IMR-90 (cell line): Measurements from ENCODE around the gene FARS2. TPM values are rescaled to one million over a fixed set of nuclear protein-coding genes. Genes with fewer than 3 reads are reported as not detected.

Source experiments
- ATAC-seq: fragments of 200-7000 bp; cut with Tn5 transposase; 2 replicates; pipeline ENCODE4 v1.9.1; 2020; ENCODE audit warnings: low read depth, mild to moderate bottlenecking, moderate library complexity
- BruUV-seq: library from RNA; stranded (reverse); fragments of 400-500 nt; replicated peaks from 2 replicates; lab custom pipeline; 2021; lab: Mats Ljungman, UMichigan
- CTCF ChIA-PET: fragments of 300-600 bp; formaldehyde crosslinking; extraction: SDS; loops from one replicate; lab custom pipeline; 2021; ENCODE audit warnings: antibody characterized with exemption; lab: Yijun Ruan, JAX
- POLR2A ChIA-PET: fragments of 300-600 bp; sonication (Branson Sonifier 250); formaldehyde crosslinking; loops from one replicate; lab custom pipeline; 2022; ENCODE audit warnings: antibody characterized with exemption; ENCODE audit not compliant: unreplicated experiment; lab: Charles Lee
- DNase-seq: peaks from one replicate; pipeline ENCODE4 v3.0.0; 2013
- H2AFZ ChIP-seq: replicated peaks from 2 replicates; pipeline ENCODE3; 2013; ENCODE audit warnings: low read length, mild to moderate bottlenecking; ENCODE audit not compliant: poor library complexity
- H2AK5ac ChIP-seq: 2 replicates; pipeline ENCODE4 v1.6.1; 2013; ENCODE audit warnings: low read depth, low read length, inconsistent platforms
- H2AK9ac ChIP-seq: replicated peaks from 2 replicates; pipeline ENCODE3; 2013; ENCODE audit warnings: mild to moderate bottlenecking, low read depth, low read length, moderate library complexity; ENCODE audit not compliant: poor library complexity
- H2BK120ac ChIP-seq: 2 replicates; pipeline ENCODE4 v1.6.1; 2013; ENCODE audit warnings: low read depth, low read length, inconsistent platforms
- H2BK15ac ChIP-seq: 3 replicates; pipeline ENCODE4 v1.6.1; 2013; ENCODE audit warnings: low read depth, low read length, inconsistent platforms
- H2BK20ac ChIP-seq: 2 replicates; pipeline ENCODE4 v1.6.1; 2013; ENCODE audit warnings: low read depth, mild to moderate bottlenecking, inconsistent platforms, low read length, moderate library complexity
- H2BK5ac ChIP-seq: 2 replicates; pipeline ENCODE4 v1.6.1; 2013; ENCODE audit warnings: mild to moderate bottlenecking, low read depth, low read length, inconsistent platforms; ENCODE audit not compliant: poor library complexity, severe bottlenecking
- H3K14ac ChIP-seq: replicated peaks from 2 replicates; pipeline ENCODE4 v1.6.1; 2013; ENCODE audit warnings: low read depth, low read length, inconsistent platforms
- H3K18ac ChIP-seq: 2 replicates; pipeline ENCODE4 v1.6.1; 2013; ENCODE audit warnings: low read depth, low read length, control low read depth
- H3K23ac ChIP-seq: 2 replicates; pipeline ENCODE4 v1.6.1; 2013; ENCODE audit warnings: low read depth, low read length, inconsistent platforms
- H3K27ac ChIP-seq: 2 replicates; pipeline ENCODE4 v1.5.1; 2013; ENCODE audit warnings: mild to moderate bottlenecking, control low read depth, low read length; ENCODE audit not compliant: insufficient read depth
- H3K27me3 ChIP-seq: 2 replicates; pipeline ENCODE4 v1.6.1; 2013; ENCODE audit warnings: low read length; ENCODE audit not compliant: control insufficient read depth, insufficient read depth
- H3K36me3 ChIP-seq: 2 replicates; pipeline ENCODE4 v1.6.1; 2013; ENCODE audit warnings: low read length, mixed read lengths; ENCODE audit not compliant: control insufficient read depth, insufficient read depth
- H3K4ac ChIP-seq: 2 replicates; pipeline ENCODE4 v1.6.1; 2013; ENCODE audit warnings: low read depth, low read length, inconsistent platforms
- H3K4me1 ChIP-seq: 2 replicates; pipeline ENCODE4 v1.6.1; 2013; ENCODE audit warnings: low read length, mixed read lengths; ENCODE audit not compliant: control insufficient read depth, insufficient read depth
- H3K4me2 ChIP-seq: 2 replicates; pipeline ENCODE4 v1.6.1; 2013; ENCODE audit warnings: low read depth, mild to moderate bottlenecking, control low read depth, low read length, moderate library complexity
- H3K4me3 ChIP-seq: 2 replicates; pipeline ENCODE4 v1.5.1; 2013; ENCODE audit warnings: low read depth, mild to moderate bottlenecking, control low read depth, low read length, moderate library complexity; ENCODE audit not compliant: insufficient read depth
- H3K56ac ChIP-seq: 2 replicates; pipeline ENCODE4 v1.6.1; 2013; ENCODE audit warnings: low read length, inconsistent platforms; ENCODE audit not compliant: insufficient read depth; ENCODE audit errors: extremely low read depth
- H3K79me1 ChIP-seq, 2 experiments: 2 replicates each; pipeline ENCODE4 v1.6.1; 2013; ENCODE audit warnings: low read length in 2 of 2, inconsistent platforms in 1 of 2, low read depth in 1 of 2
- H3K9ac ChIP-seq: 2 replicates; pipeline ENCODE4 v1.6.1; 2013; ENCODE audit warnings: low read depth, low read length, control low read depth
- H3K9me1 ChIP-seq: 2 replicates; pipeline ENCODE4 v1.6.1; 2013; ENCODE audit warnings: low read length, inconsistent platforms; ENCODE audit not compliant: insufficient read depth
- H3K9me3 ChIP-seq: 2 replicates; pipeline ENCODE4 v1.6.1; 2013; ENCODE audit warnings: low read length; ENCODE audit not compliant: control insufficient read depth, insufficient read depth
- H4K20me1 ChIP-seq: 2 replicates; pipeline ENCODE4 v1.6.1; 2013; ENCODE audit warnings: low read length, inconsistent platforms; ENCODE audit not compliant: insufficient read depth
- H4K5ac ChIP-seq: 2 replicates; pipeline ENCODE4 v1.6.1; 2013; ENCODE audit warnings: mild to moderate bottlenecking, low read depth, low read length, control low read depth
- H4K8ac ChIP-seq, 2 experiments: 2 replicates each; pipeline ENCODE4 v1.6.1; 2013; ENCODE audit warnings: low read depth in 2 of 2, low read length in 2 of 2, control low read depth in 1 of 2, inconsistent platforms in 1 of 2
- H4K91ac ChIP-seq: 2 replicates; pipeline ENCODE4 v1.6.1; 2013; ENCODE audit warnings: low read depth, low read length, inconsistent platforms; ENCODE audit not compliant: insufficient read depth
- MAZ ChIP-seq: IDR thresholded peaks from 2 replicates; pipeline ENCODE4 v1.6.1; 2012; ENCODE audit warnings: low read depth, mild to moderate bottlenecking, low read length, improper control_type of control experiment, moderate library complexity, borderline replicate concordance
- NFE2L2 ChIP-seq: fragments of 150-350 bp; IDR thresholded peaks from 2 replicates; pipeline ENCODE4 v1.6.1; 2016; ENCODE audit warnings: low read depth, mild to moderate bottlenecking, low read length
- POLR2A ChIP-seq: IDR thresholded peaks from 2 replicates; pipeline ENCODE4 v1.6.1; 2012; ENCODE audit warnings: mild to moderate bottlenecking, low read depth, low read length
- RAD21 ChIP-seq: IDR thresholded peaks from 2 replicates; pipeline ENCODE4 v1.6.1; 2012; ENCODE audit warnings: low read length, improper control_type of control experiment
- RFX5 ChIP-seq: IDR thresholded peaks from 2 replicates; pipeline ENCODE4 v1.8.0; 2012; ENCODE audit warnings: low read depth, mild to moderate bottlenecking, low read length, moderate library complexity
- SMC3 ChIP-seq: fragments of 150-350 bp; IDR thresholded peaks from 2 replicates; pipeline ENCODE4 v1.6.1; 2016; ENCODE audit warnings: low read depth, mild to moderate bottlenecking, antibody characterized with exemption, low read length, moderate library complexity
- USF2 ChIP-seq: fragments of 150-350 bp; IDR thresholded peaks from 2 replicates; pipeline ENCODE4 v1.6.1; 2017; ENCODE audit warnings: mild to moderate bottlenecking, antibody characterized with exemption, low read length, low read depth
- WGBS, 2 experiments: methylation state at CpG; one replicate each; pipeline versions ENCODE4 v1.1.5 to v1.1.7; 2013; ENCODE audit warnings: missing lambda C conversion rate in 2 of 2; ENCODE audit not compliant: insufficient read length in 1 of 2; ENCODE audit errors: extremely low coverage in 2 of 2; 5-methylcytosine and 5-hydroxymethylcytosine counted together
- dilution Hi-C: fragments of 300-500 bp; cut with HindIII; formaldehyde crosslinking; loops from one replicate; pipeline ENCODE4 v1.14.3; 2018; ENCODE audit warnings: low sequenced_read_pairs; ENCODE audit not compliant: unreplicated experiment
- in situ Hi-C: fragments of 300-500 bp; cut with MboI; formaldehyde crosslinking; loops from 3 replicates; pipeline ENCODE4 v1.14.3; 2019; ENCODE audit warnings: low sequenced_read_pairs, inconsistent platforms, mixed read lengths
- intact Hi-C: fragments of 100-400 bp; cut with micrococcal nuclease; formaldehyde crosslinking; loops from 2 replicates; pipeline ENCODE4 v1.10.0; 2022
- polyA plus RNA-seq, 3 experiments: library from polyadenylated mRNA; depleted of rRNA; stranded (reverse); fragments of >200 nt; gene quantifications; 2 replicates each; pipeline ENCODE4 v1.2.3, GENCODE V29; 2012; ENCODE audit warnings: low replicate concordance in 1 of 3
- total RNA-seq: library from RNA; depleted of rRNA; stranded (reverse); fragments of >200 nt; gene quantifications from 2 replicates; pipeline ENCODE4 v1.2.3, GENCODE V29; 2012
- TF ChIP-seq, protein P1 (sequence below): conservative IDR thresholded peaks from 2 replicates; pipeline ENCODE4 v1.5.1; 2012; ENCODE audit warnings: mild to moderate bottlenecking, low read depth, low read length, improper control_type of control experiment

FARS2 gene
- total and polyA plus RNA-seq, 2 of the 4 experiments (the other 2 are of a cell fraction) = 12.1 to 28.9 TPM

DNA sequence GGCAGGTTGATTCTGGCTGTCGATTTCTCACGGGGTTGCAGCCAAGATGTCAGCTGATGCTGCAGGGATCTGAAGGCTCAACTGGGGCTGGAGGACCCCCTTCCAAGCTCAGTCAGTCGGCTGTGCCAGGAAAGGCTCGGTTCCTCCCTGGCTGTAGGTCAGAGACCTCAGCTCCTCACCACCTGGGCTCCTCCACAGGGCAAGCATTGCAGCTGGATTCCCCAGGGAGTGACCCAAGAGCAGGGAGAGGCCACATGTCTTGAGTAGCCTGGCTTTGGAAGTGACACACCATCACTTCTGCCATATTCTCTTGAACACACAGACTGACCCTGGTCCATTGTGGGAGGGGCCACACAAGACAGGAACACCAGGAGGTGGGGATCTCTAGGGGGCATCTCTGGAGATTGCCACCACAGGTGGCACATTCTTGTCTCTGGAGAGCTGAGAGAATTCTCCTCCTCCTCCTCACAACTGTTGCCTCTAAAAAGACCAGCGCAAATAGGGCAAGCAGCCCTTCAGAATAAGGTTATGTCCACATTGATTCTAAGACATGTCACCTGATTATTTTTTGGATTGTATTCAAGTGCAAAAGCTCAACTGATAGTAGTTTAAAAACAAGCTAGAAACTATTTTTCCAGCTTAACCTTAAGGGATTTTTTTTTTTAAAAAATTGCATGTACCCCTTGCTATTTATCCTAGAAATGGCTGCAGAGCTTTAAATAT, 474.9 kb downstream of the FARS2 start:
- no peak overlapping the region for H3K4me3 ChIP-seq
- no peaks in the 10 kb centered on the region for H3K9me3 ChIP-seq
- no peak overlapping the region for H3K9ac ChIP-seq
- in situ Hi-C loops = no loop called here
- H3K4ac ChIP-seq = no peak overlapping the region
- no peak overlapping the region for H3K56ac ChIP-seq
- H3K4me1 ChIP-seq = no peaks in the 10 kb centered on the region
- no peak overlapping the region for H2AK9ac ChIP-seq
- BruUV-seq = no TSS peak
- no peak overlapping the region for H2AK5ac ChIP-seq
- H3K79me1 ChIP-seq = no peaks in the 10 kb centered on the region
- no peak overlapping the region for H2BK120ac ChIP-seq
- H3K14ac ChIP-seq = no peak overlapping the region
- no peak overlapping the region for H2BK20ac ChIP-seq
- no peak for TF ChIP-seq RAD21
- TF ChIP-seq USF2 = no peak
- TF ChIP-seq RFX5 = no peak
- TF ChIP-seq, protein P1, sequence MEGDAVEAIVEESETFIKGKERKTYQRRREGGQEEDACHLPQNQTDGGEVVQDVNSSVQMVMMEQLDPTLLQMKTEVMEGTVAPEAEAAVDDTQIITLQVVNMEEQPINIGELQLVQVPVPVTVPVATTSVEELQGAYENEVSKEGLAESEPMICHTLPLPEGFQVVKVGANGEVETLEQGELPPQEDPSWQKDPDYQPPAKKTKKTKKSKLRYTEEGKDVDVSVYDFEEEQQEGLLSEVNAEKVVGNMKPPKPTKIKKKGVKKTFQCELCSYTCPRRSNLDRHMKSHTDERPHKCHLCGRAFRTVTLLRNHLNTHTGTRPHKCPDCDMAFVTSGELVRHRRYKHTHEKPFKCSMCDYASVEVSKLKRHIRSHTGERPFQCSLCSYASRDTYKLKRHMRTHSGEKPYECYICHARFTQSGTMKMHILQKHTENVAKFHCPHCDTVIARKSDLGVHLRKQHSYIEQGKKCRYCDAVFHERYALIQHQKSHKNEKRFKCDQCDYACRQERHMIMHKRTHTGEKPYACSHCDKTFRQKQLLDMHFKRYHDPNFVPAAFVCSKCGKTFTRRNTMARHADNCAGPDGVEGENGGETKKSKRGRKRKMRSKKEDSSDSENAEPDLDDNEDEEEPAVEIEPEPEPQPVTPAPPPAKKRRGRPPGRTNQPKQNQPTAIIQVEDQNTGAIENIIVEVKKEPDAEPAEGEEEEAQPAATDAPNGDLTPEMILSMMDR = no peak
- TF ChIP-seq NFE2L2 = no peak
- no peak for TF ChIP-seq MAZ
- TF ChIP-seq POLR2A = no peak
- no peak for TF ChIP-seq SMC3
- DNase-seq (no peak), ATAC-seq (no peak)
- H3K36me3 ChIP-seq = no peaks in the 10 kb centered on the region
- intact Hi-C loops = no loop called here
- no peak overlapping the region for H4K8ac ChIP-seq
- H2BK5ac ChIP-seq = no peak overlapping the region
- H4K5ac ChIP-seq = no peak overlapping the region
- no peaks in the 10 kb centered on the region for H4K20me1 ChIP-seq
- H2AFZ ChIP-seq = no peak overlapping the region
- H3K4me2 ChIP-seq = no peak overlapping the region
- no peak overlapping the region for H3K18ac ChIP-seq
- 77% methylated on average over 3 of the region's 5 CpGs; no CpG with 5 or more reads in 1 of the 2 experiments for WGBS, 2 experiments
- H2BK15ac ChIP-seq = no peak overlapping the region
- POLR2A ChIA-PET = no interaction called here
- CTCF ChIA-PET = interaction anchor here (0.6 to 0.9 kb wide), 2 partner anchors 15 to 64 kb away, joined by 3 to 5 read pairs; no protein-coding TSS in a partner anchor
- H3K9me1 ChIP-seq = no peaks in the 10 kb centered on the region; the same call in 1 of the 2 replicates
- H3K23ac ChIP-seq = no peak overlapping the region
- H3K27me3 ChIP-seq = no peaks in the 10 kb centered on the region
- H3K27ac ChIP-seq = no peak overlapping the region
- H4K91ac ChIP-seq = no peak overlapping the region
- dilution Hi-C loops = no loop called here
